Stimulated activated CD8-positive, alpha-beta memory T cell treated with anti-CD3 and anti-CD28 coated beads, Interleukin-12 subunit alpha, Interleukin-12 subunit beta, amount 100 ng/mL, for 4 hours (primary cell): ENCODE data around the gene PCDHB10.
"Not testable (repeated sequence)": the region's sequence is repeated elsewhere in the genome, so short reads cannot be mapped to it uniquely, and the experiment has no call there.

ENCODE experiments used
- DNase-seq: peaks from one replicate; pipeline ENCODE4 v3.0.0-alpha.2; 2020; ENCODE audit warnings: low read depth

PCDHB10 gene

DNA sequence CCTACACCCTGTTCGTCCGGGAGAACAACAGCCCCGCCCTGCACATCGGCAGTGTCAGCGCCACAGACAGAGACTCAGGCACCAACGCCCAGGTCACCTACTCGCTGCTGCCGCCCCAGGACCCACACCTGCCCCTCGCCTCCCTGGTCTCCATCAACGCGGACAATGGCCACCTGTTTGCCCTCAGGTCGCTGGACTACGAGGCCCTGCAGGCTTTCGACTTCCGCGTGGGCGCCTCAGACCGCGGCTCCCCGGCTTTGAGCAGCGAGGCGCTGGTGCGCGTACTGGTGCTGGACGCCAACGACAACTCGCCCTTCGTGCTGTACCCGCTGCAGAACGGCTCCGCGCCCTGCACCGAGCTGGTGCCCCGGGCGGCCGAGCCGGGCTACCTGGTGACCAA, 3.5 kb upstream of the PCDHB10 start:
- DNase-seq: not testable (repeated sequence)

DNA sequence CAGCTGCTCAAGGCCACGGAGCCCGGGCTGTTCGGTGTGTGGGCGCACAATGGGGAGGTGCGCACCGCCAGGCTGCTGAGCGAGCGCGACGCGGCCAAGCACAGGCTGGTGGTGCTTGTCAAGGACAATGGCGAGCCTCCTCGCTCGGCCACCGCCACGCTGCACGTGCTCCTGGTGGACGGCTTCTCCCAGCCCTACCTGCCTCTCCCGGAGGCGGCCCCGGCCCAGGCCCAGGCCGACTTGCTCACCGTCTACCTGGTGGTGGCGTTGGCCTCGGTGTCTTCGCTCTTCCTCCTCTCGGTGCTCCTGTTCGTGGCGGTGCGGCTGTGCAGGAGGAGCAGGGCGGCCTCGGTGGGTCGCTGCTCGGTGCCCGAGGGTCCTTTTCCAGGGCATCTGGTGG, 3.0 kb upstream of the PCDHB10 start:
- not testable (repeated sequence) for DNase-seq

DNA sequence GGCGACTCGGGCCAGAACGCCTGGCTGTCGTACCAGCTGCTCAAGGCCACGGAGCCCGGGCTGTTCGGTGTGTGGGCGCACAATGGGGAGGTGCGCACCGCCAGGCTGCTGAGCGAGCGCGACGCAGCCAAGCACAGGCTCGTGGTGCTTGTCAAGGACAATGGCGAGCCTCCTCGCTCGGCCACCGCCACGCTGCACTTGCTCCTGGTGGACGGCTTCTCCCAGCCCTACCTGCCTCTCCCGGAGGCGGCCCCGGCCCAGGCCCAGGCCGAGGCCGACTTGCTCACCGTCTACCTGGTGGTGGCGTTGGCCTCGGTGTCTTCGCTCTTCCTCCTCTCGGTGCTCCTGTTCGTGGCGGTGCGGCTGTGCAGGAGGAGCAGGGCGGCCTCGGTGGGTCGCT, 2.2 kb downstream of the PCDHB10 start:
- not testable (repeated sequence) for DNase-seq

DNA sequence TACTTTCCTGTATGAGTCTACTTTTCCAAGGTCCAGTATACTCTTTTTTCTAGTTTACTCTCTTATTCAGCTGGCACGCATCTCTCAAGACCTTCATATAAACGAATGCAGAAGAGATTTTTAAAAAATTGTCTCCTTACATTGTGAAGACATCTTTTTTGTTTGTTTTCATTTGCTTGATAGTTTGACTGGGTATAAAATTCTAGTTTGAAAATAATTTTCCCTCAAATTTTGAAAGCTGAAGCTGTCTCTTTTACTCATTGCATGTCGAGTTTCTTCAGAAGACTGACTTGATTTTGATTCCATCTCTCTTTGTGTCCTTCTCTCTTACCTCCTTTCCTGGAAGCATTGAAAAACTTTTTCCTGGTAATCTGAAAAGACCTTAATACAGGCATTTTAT, 4.2 kb downstream of the PCDHB10 start:
- no peak for DNase-seq

DNA sequence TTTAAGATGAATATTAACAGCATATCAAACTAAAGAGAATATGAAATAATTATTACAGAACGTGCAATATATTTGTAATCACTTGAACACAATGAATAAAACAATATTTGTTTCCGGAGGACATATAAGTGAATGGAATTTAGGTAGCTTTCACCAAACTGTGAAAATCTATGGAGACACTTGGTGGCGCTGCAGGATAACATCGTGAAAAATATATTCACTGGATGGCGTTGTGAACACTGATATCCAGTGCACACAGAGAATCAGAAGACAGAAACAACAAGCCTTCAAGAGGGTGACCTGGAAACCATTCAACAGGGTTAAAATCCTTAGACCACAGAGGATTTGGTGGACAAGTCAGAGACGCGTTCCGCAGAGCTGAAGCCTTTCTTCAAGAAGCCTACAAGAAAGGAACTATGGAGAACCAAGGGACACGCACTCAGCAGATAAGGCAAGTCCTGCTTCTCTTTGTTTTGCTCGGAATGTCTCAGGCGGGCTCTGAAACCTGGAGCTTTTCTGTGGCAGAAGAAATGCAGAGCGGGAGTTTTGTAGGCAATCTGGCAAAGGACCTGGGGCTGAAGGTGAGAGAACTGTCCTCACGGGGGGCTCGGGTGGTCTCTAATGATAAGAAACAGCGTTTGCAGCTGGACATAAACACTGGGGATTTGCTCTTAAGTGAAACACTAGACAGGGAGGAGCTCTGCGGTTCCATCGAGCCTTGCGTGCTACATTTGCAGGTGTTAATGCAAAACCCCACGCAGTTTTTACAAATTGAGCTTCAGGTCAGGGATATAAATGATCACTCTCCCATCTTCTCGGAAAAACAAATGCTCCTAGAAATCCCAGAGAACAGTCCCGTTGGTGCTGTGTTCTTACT, 7.4 kb downstream of the PCDHB10 start, which contains the start of gene PCDHB11:
Gene PCDHB11 (plus strand): TSS at position 269 of the 877 bp plus-strand sequence. CDS start 148 bp downstream, at position 417.
- DNase-seq: no peak

DNA sequence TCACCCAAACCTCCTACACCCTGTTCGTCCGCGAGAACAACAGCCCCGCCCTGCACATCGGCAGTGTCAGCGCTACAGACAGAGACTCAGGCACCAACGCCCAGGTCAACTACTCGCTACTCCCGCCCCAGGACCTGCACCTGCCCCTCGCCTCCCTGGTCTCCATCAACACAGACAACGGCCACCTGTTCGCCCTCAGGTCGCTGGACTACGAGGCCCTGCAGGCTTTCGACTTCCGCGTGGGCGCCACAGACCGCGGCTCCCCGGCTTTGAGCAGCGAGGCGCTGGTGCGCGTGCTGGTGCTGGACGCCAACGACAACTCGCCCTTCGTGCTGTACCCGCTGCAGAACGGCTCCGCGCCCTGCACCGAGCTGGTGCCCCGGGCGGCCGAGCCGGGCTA, 9.0 kb downstream of the PCDHB10 start:
- not testable (repeated sequence) for DNase-seq

DNA sequence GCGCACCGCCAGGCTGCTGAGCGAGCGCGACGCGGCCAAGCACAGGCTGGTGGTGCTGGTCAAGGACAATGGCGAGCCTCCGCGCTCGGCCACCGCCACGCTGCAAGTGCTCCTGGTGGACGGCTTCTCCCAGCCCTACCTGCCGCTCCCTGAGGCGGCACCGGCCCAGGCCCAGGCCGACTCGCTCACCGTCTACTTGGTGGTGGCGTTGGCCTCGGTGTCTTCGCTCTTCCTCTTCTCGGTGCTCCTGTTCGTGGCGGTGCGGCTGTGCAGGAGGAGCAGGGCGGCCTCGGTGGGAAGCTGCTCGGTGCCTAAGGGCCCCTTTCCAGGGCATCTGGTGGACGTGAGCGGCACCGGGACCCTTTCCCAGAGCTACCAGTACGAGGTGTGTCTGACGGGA, 9.5 kb downstream of the PCDHB10 start:
- not testable (repeated sequence) for DNase-seq

DNA sequence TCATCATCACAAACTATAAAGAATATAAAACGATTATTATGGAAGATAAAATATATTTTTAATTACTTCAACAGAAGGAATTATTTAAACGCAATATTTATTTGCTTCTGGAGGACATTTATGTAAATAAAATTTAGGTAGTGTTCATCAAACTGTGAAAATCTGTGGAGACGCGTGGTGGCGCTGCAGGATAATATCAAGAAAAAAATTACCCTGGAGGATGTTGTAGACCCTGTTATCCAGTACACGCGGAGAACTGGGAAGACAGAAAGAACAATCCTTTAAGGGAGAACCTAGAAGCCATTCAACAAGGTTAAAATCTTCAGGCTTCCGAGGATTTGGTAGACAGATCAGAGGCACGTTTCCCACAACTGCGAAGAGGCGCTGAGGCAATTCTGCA, 16.3 kb downstream of the PCDHB10 start, which contains the start of gene PCDHB12:
Gene PCDHB12 (plus strand): TSS at position 242 of the 400 bp plus-strand sequence. CDS start 189 bp downstream, outside the sequence.
- no peak for DNase-seq

DNA sequence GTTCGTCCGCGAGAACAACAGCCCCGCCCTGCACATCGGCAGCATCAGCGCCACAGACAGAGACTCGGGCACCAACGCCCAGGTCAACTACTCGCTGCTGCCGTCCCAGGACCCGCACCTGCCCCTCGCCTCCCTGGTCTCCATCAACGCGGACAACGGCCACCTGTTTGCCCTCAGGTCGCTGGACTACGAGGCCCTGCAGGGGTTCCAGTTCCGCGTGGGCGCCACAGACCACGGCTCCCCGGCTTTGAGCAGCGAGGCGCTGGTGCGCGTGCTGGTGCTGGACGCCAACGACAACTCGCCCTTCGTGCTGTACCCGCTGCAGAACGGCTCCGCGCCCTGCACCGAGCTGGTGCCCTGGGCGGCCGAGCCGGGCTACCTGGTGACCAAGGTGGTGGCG, 18.1 kb downstream of the PCDHB10 start:
- not testable (repeated sequence) for DNase-seq

DNA sequence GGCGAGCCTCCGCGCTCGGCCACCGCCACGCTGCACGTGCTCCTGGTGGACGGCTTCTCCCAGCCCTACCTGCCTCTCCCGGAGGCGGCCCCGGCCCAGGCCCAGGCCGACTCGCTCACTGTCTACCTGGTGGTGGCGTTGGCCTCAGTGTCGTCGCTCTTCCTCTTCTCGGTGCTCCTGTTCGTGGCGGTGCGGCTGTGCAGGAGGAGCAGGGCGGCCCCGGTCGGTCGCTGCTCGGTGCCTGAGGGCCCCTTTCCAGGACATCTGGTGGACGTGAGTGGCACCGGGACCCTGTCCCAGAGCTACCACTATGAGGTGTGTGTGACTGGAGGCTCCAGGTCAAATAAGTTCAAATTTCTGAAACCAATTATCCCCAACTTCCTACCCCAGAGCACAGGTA, 18.7 kb downstream of the PCDHB10 start:
- DNase-seq: not testable (repeated sequence)

DNA sequence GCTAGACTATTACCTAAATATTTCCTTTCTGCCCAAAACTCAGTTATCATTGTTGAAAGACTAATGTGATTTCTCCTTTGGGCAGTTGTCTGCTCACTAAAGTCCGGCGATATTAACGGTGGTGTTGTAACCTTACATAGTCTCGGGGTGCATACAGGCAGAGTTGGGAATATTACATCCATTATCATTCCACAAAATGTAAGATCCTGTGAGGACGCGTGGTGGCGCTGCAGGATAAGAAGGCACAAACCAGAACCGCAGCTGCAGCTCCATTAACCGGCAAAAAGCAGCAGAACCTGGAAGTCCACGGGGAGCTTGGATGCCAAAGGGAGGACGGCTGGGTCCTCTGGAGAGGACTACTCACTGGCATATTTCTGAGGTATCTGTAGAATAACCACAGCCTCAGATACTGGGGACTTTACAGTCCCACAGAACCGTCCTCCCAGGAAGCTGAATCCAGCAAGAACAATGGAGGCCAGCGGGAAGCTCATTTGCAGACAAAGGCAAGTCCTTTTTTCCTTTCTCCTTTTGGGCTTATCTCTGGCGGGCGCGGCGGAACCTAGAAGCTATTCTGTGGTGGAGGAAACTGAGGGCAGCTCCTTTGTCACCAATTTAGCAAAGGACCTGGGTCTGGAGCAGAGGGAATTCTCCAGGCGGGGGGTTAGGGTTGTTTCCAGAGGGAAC, 21.6 kb downstream of the PCDHB10 start, which contains the start of gene PCDHB13:
Gene PCDHB13 (plus strand): TSS at position 264 of the 684 bp plus-strand sequence. CDS start 205 bp downstream, at position 469.
- DNase-seq: not testable (repeated sequence)

DNA sequence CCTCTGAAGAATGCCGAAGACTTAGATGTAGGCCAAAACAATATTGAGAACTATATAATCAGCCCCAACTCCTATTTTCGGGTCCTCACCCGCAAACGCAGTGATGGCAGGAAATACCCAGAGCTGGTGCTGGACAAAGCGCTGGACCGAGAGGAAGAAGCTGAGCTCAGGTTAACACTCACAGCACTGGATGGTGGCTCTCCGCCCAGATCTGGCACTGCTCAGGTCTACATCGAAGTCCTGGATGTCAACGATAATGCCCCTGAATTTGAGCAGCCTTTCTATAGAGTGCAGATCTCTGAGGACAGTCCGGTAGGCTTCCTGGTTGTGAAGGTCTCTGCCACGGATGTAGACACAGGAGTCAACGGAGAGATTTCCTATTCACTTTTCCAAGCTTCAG, 22.4 kb downstream of the PCDHB10 start:
- DNase-seq: not testable (repeated sequence)

DNA sequence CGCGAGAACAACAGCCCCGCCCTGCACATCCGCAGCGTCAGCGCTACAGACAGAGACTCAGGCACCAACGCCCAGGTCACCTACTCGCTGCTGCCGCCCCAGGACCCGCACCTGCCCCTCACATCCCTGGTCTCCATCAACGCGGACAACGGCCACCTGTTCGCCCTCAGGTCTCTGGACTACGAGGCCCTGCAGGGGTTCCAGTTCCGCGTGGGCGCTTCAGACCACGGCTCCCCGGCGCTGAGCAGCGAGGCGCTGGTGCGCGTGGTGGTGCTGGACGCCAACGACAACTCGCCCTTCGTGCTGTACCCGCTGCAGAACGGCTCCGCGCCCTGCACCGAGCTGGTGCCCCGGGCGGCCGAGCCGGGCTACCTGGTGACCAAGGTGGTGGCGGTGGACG, 23.4 kb downstream of the PCDHB10 start:
- not testable (repeated sequence) for DNase-seq

DNA sequence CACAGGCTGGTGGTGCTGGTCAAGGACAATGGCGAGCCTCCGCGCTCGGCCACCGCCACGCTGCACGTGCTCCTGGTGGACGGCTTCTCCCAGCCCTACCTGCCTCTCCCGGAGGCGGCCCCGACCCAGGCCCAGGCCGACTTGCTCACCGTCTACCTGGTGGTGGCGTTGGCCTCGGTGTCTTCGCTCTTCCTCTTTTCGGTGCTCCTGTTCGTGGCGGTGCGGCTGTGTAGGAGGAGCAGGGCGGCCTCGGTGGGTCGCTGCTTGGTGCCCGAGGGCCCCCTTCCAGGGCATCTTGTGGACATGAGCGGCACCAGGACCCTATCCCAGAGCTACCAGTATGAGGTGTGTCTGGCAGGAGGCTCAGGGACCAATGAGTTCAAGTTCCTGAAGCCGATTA, 23.9 kb downstream of the PCDHB10 start:
- not testable (repeated sequence) for DNase-seq

DNA sequence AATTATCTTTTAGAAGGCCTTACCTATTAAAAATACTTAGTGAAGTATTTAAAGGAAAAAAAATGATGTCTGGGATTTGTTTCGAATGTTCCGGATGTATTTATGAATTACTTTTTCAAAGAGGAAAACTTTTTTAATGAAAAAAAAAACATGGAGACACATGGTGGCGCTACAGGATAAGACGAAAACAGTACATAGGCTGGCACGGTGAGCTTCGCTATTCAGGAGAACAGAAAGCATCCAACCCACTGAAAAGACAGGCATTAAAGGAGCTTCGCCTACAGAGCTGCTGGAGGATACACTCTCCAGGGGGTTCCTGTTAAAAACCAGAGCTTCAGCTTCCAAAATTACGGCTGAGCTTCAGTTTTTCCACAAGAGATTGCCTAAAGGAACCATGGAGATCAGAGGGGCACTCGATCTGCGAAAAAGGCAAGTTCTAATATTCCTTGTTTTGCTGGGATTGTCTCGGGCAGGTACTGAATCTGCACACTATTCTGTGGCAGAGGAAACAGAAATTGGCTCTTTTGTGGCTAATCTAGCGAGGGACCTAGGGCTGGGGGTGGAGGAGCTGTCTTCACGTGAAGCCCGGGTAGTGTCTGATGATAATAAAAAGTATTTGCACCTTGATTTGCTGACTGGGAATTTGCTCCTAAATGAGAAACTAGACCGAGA, 31.1 kb downstream of the PCDHB10 start, which contains the start of gene PCDHB14:
Gene PCDHB14 (plus strand): TSS at position 232 of the 672 bp plus-strand sequence. CDS start 163 bp downstream, at position 395.
- no peak for DNase-seq

DNA sequence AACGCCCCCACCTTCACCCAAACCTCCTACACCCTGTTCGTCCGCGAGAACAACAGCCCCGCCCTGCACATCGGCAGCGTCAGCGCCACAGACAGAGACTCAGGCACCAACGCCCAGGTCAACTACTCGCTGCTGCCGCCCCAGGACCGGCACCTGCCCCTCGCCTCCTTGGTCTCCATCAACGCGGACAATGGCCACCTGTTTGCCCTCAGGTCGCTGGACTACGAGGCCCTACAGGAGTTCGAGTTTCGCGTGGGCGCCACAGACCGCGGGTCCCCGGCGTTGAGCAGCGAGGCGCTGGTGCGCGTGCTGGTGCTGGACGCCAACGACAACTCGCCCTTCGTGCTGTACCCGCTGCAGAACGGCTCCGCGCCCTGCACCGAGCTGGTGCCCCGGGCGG, 32.7 kb downstream of the PCDHB10 start:
- DNase-seq: not testable (repeated sequence)

DNA sequence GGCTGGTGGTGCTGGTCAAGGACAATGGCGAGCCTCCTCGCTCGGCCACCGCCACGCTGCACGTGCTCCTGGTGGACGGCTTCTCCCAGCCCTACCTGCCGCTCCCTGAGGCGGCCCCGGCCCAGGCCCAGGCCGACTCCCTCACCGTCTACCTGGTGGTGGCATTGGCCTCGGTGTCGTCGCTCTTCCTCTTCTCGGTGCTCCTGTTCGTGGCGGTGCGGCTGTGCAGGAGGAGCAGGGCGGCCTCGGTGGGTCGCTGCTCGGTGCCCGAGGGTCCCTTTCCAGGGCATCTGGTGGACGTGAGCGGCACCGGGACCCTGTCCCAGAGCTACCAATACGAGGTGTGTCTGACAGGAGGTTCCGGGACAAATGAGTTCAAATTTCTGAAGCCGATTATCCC, 33.3 kb downstream of the PCDHB10 start:
- DNase-seq: not testable (repeated sequence)

DNA sequence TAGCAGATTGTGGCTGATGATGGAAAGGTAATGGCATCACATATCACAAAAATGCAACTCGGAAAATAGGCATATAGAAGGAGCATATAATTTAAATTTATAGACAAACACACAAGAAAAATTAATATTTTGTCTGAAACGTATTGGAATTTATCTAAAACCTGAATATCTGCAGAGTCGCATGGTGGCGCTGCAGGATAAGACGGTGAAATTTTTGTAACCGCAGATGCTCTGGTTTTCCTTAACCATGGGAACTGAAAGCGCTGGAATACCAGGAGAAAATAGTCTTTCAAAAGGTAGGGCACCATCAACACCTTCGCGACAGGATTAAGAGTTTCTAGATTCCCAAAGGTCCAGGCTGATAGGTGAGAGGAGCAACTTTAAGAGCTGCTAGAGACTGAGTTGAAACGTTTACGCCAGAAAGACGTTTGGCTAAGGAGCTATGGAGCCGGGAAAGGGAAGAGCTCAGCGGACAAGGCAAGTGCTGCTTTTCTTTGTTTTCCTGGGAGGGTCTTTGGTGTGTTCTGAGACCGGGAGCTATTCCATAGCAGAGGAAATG, 42.0 kb downstream of the PCDHB10 start:
- DNase-seq: no peak

DNA sequence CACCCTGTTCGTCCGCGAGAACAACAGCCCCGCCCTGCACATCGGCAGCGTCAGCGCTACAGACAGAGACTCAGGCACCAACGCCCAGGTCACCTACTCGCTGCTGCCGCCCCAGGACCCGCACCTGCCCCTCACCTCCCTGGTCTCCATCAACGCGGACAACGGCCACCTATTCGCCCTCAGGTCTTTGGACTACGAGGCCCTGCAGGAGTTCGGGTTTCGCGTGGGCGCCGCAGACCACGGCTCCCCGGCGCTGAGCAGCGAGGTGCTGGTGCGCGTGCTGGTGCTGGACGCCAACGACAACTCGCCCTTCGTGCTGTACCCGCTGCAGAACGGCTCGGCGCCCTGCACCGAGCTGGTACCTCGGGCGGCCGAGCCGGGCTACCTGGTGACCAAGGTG, 43.8 kb downstream of the PCDHB10 start:
- not testable (repeated sequence) for DNase-seq

DNA sequence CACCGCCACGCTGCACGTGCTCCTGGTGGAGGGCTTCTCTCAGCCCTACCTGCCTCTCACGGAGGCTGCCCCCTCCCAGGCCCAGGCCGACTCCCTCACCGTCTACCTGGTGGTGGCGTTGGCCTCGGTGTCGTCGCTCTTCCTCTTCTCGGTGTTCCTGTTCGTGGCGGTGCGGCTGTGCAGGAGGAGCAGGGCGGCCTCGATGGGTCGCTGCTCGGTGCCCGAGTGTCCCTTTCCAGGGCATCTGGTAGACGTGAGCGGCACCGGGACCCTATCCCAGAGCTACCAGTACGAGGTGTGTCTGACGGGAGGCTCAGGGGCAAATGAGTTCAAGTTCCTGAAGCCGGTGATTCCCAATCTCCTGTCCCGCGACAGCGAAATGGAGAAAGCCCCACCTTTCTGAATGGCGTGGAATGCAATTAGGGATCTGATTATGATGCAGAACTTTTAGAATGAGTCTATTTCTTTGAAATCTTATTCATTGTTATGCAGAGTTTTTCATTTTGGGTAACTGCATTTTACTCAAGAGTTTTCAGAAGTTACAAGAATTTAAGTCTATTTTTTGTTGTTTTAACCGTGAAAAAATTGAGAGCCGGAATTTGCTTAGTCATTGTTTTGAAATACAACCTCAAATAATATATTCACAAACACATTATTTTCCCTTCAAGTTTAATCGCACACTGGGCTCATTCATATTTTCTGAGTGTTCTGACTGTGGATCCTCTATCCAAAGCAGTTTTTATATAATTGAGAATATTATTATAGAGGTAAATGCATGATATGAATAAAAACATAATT, 44.6 kb downstream of the PCDHB10 start:
- DNase-seq: no peak

DNA sequence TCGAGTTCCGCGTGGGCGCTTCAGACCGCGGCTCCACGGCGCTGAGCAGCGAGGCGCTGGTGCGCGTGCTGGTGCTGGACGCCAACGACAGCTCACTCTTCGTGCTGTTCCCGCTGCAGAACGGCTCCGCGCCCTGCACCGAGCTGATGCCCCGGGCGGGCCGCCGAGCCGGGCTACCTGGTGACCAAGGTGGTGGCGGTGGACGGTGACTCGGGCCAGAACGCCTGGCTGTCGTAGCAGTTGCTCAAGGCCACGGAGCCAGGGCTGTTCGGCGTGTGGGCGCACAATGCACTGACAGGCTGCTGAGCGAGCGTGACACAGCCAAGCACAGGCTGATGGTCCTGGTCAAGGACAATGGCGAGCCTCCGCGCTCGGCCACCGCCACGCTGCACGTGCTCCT, 49.3 kb downstream of the PCDHB10 start:
- no peak for DNase-seq
